Right lobe of liver (tissue), 4 donors: ENCODE data around the gene PAPLN.

Experiments used
- POLR2A ChIP-seq: fragments of 450-650 bp; IDR thresholded peaks from one replicate; pipeline ENCODE4 v1.6.1; 2017; ENCODE audit warnings: antibody characterized with exemption, mild to moderate bottlenecking
- TF ChIP-seq, protein P1 (sequence below), 4 donors: fragments of 200-600 bp in 3 of 4; fragments of 450-650 bp in 1 of 4; IDR thresholded peaks; one replicate each; pipeline versions ENCODE4 v1.5.1 to v1.8.0; 2016 to 2022; ENCODE audit warnings: antibody characterized with exemption in 4 of 4, mild to moderate bottlenecking in 2 of 4
- donor health status: DM: no; HTN: no; CAD: no.
- donor health status: DM: no; HTN: no; CAD: no.
- donor health status: DM: no; HTN: yes; CAD: no.

DNA sequence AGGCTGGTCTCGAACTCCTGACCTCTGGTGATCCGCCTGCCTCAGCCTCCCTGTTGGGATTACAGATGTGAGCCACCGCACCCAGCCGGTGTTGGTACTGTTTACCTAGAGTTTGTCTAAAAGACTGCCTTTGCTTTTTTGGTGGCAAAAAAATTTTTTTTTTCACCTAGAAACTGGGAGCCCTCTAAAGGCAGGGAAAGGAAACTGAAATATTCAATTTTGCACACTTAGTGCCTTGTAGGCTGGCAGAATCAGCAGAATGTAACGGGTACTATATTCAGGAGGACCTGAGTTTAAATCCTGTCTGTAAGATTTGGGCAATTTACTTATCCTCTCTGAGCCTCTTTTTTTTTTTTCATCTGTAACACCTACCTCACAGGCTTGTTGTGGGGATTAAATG is 43.6 kb downstream of the PAPLN start:
- TF ChIP-seq, protein P1, sequence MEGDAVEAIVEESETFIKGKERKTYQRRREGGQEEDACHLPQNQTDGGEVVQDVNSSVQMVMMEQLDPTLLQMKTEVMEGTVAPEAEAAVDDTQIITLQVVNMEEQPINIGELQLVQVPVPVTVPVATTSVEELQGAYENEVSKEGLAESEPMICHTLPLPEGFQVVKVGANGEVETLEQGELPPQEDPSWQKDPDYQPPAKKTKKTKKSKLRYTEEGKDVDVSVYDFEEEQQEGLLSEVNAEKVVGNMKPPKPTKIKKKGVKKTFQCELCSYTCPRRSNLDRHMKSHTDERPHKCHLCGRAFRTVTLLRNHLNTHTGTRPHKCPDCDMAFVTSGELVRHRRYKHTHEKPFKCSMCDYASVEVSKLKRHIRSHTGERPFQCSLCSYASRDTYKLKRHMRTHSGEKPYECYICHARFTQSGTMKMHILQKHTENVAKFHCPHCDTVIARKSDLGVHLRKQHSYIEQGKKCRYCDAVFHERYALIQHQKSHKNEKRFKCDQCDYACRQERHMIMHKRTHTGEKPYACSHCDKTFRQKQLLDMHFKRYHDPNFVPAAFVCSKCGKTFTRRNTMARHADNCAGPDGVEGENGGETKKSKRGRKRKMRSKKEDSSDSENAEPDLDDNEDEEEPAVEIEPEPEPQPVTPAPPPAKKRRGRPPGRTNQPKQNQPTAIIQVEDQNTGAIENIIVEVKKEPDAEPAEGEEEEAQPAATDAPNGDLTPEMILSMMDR (IDR thresholded peaks at IDR 0.05), result no peak
- TF ChIP-seq POLR2A, result no peak
